ENCODE data around the gene PRM2. TPM values are rescaled to one million over a fixed set of nuclear protein-coding genes. Genes with fewer than 3 reads are reported as not detected.

Gene PRM2
- total and polyA plus RNA-seq, 2 donors (not counting 3 experiments of a cell fraction or from before 2014, with no cell fraction given), result not detected

GRCh38 chr16:11273721-11274324 is 2.5 kb downstream of the PRM2 start:
- FAIRE-seq, result no peak
- ChIA-PET POLR2A (no interaction called here), CTCF (interaction anchor here (0.7 to 1.6 kb wide), 5 partner anchors 24 to 293 kb away, joined by 3 to 4 read pairs (median 3); no protein-coding TSS in a partner anchor)
- Histone ChIP-seq H3K27ac (ENCODE audit: insufficient read depth, low read depth, low read length) (no peak overlapping the region), H3K36me3 (ENCODE audit: control insufficient read depth in 2 of 2, extremely low read depth in 1 of 2, insufficient read depth in 2 of 2, low read length in 2 of 2) (no peaks in the 10 kb centered on the region), H3K4me1 (ENCODE audit: control insufficient read depth, extremely low read depth, insufficient read depth, low read length) (no peaks in the 10 kb centered on the region), H3K4me3 (replicated peaks in 1 of 3; ENCODE audit: insufficient read depth in 1 of 3, low read depth in 1 of 3, low read length in 3 of 3) (no peak overlapping the region), H2AFZ (ENCODE audit: low read depth, low read length) (no peak overlapping the region), H3K9me1 (replicated peaks; ENCODE audit: control insufficient read depth, extremely low read depth, insufficient read depth, low read length) (no peaks in the 10 kb centered on the region), H3K4me2 (ENCODE audit: insufficient read depth, low read length) (no peak overlapping the region), H3K27me3 (ENCODE audit: control insufficient read depth in 2 of 2, insufficient read depth in 2 of 2, low read length in 2 of 2) (no peaks in the 10 kb centered on the region), H3K9me3 (replicated peaks; ENCODE audit: control insufficient read depth, insufficient read depth, low read length) (no peaks in the 10 kb centered on the region), H3K9ac (replicated peaks; ENCODE audit: extremely low read depth, insufficient read depth, low read length) (no peak overlapping the region), H4K20me1 (replicated peaks; ENCODE audit: control insufficient read depth, extremely low read depth, insufficient read depth, low read length) (no peaks in the 10 kb centered on the region), H3K79me2 (ENCODE audit: control insufficient read depth, insufficient read depth, low read length) (no peaks in the 10 kb centered on the region)
- BruUV-seq (replicated peaks), result no TSS peak
- intact Hi-C loops (cut with micrococcal nuclease), result no loop called here
- DNase-seq (ENCODE audit: low read depth, low spot score), result no peak
- no peak for TF ChIP-seq JUN (IDR thresholded peaks at IDR 0.05; ENCODE audit: borderline replicate concordance, insufficient read depth, insufficient read length, low read depth)
- TF ChIP-seq EZH2 (IDR thresholded peaks at IDR 0.05; ENCODE audit: borderline replicate concordance, low read depth, low read length, severe bottlenecking), result no peak
- TF ChIP-seq MAX (IDR thresholded peaks at IDR 0.05; ENCODE audit: insufficient read depth, insufficient read length), result no peak
- no peak for TF ChIP-seq FOS (IDR thresholded peaks at IDR 0.05; ENCODE audit: borderline replicate concordance, insufficient read depth, low read length)
- TF ChIP-seq GATA2 (IDR thresholded peaks at IDR 0.05; ENCODE audit: insufficient read depth, insufficient read length, low read depth, low read length), result no peak
- no peak for TF ChIP-seq POLR2AphosphoS5 (IDR thresholded peaks at IDR 0.05; ENCODE audit: insufficient read depth, low read depth, low read length)
- TF ChIP-seq POLR2A (IDR thresholded peaks at IDR 0.05; ENCODE audit: low read depth, low read length), result no peak
- no peak for TF ChIP-seq CTCF (IDR thresholded peaks at IDR 0.05; ENCODE audit: extremely low read depth in 1 of 2, insufficient read depth in 1 of 2, low read depth in 1 of 2, low read length in 2 of 2)
- TF ChIP-seq MYC (IDR thresholded peaks at IDR 0.05; ENCODE audit: low read depth, low read length), result no peak
- dilution Hi-C loops (cut with MboI; ENCODE audit: extremely low pct_ligation_motif_present, low sequenced_read_pairs), result no loop called here

Measured in endothelial cell of umbilical vein (primary cell).